ENCODE data around the gene SLC25A24.
"Not testable (repeated sequence)": the region's sequence is repeated elsewhere in the genome, so short reads cannot be mapped to it uniquely, and the experiment has no call there.

SLC25A24 gene

GRCh38 chr1:108190001-108190634 lies 10.0 kb downstream of the SLC25A24 start:
- peaks cover 96% of the 10 kb centered on the region for H3K36me3 Mint-ChIP-seq (ENCODE audit: low read depth)

DNA sequence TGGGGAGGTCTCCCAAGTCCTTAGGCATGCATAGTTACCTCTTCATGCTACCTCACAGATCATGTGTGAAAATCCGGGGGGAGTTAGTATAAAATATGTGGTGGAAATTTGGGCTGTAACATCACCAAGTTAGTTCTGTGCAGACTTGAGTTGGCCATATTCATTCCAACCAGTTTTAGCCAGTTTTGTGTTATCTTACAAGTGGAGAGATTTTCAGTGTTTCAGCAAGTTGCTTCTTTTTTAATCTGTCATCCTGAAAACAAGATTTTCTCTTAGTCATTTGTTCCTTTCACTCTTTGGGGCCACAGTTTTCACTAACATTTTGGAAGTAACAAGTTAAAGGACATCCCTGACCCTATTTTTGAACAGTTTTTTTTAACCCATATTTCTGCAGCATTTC lies 11.3 kb downstream of the SLC25A24 start:
- no peaks in the 10 kb centered on the region for H3K27me3 Mint-ChIP-seq (ENCODE audit: low read depth)
- H3K4me1 Mint-ChIP-seq: no peaks in the 10 kb centered on the region
- H3K4me3 Mint-ChIP-seq: no peak overlapping the region
- peaks cover 43% of the 10 kb centered on the region for H3K9me3 Mint-ChIP-seq
- TF ChIP-seq CTCF (IDR thresholded peaks at IDR 0.05; ENCODE audit: unreplicated experiment in 3 of 3): no peak
- peaks cover 96% of the 10 kb centered on the region for H3K36me3 Mint-ChIP-seq (ENCODE audit: low read depth)
- H3K27ac Mint-ChIP-seq: no peak overlapping the region

More at GRCh38 chr1:108190001-108190634, 10.0 kb downstream of the SLC25A24 start:
- H3K4me1 Mint-ChIP-seq: no peaks in the 10 kb centered on the region
- H3K27me3 Mint-ChIP-seq (ENCODE audit: low read depth): peaks cover 4% of the 10 kb centered on the region
- H3K4me3 Mint-ChIP-seq: no peak overlapping the region
- H3K27ac Mint-ChIP-seq: no peak overlapping the region
- peaks cover 51% of the 10 kb centered on the region for H3K9me3 Mint-ChIP-seq
- TF ChIP-seq CTCF (IDR thresholded peaks at IDR 0.05; ENCODE audit: unreplicated experiment in 3 of 3): no peak

- Mint-ChIP-seq H3K9me3 (peaks cover 31% of the 10 kb centered on the region), H3K27me3 (ENCODE audit: low read depth) (no peaks in the 10 kb centered on the region), H3K27ac (no peak overlapping the region), H3K4me3 (no peak overlapping the region), H3K4me1 (no peaks in the 10 kb centered on the region), H3K36me3 (ENCODE audit: low read depth) (peaks cover 94% of the 10 kb centered on the region)
- no peak for TF ChIP-seq CTCF (IDR thresholded peaks at IDR 0.05; ENCODE audit: unreplicated experiment in 3 of 3)
Observed at GRCh38 chr1:108182959-108183700, 17.0 kb downstream of the SLC25A24 start.

GRCh38 chr1:108179018-108179417 lies 21.1 kb downstream of the SLC25A24 start:
- Mint-ChIP-seq H3K27me3 (ENCODE audit: low read depth) (no peaks in the 10 kb centered on the region), H3K27ac (no peak overlapping the region), H3K4me3 (no peak overlapping the region), H3K36me3 (ENCODE audit: low read depth) (peaks cover 96% of the 10 kb centered on the region), H3K9me3 (peaks cover 53% of the 10 kb centered on the region), H3K4me1 (no peaks in the 10 kb centered on the region)
- TF ChIP-seq CTCF (IDR thresholded peaks at IDR 0.05; ENCODE audit: unreplicated experiment in 3 of 3): no peak

GRCh38 chr1:108162409-108162808 lies 37.7 kb downstream of the SLC25A24 start:
- H3K4me3 Mint-ChIP-seq; H3K4me1 Mint-ChIP-seq; H3K27ac Mint-ChIP-seq; H3K27me3 Mint-ChIP-seq (ENCODE audit: low read depth): not testable (repeated sequence)
- Mint-ChIP-seq H3K36me3 (ENCODE audit: low read depth) (peaks cover 53% of the 10 kb centered on the region), H3K9me3 (peaks cover 12% of the 10 kb centered on the region)

DNA sequence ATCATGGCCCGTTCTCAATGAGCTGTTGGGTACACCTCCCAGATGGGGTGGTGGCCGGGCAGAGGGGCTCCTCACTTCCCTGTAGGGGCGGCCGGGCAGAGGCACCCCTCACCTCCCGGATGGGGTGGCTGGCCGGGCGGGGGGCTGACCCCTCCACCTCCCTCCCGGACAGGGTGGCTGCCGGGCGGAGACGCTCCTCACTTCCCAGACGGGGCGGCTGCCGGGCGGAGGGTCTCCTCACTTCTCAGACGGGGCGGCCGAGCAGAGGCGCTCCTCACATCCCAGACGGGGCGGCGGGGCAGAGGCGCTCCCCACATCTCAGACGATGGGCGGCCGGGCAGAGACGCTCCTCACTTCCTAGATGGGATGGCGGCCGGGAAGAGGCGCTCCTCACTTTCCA lies 40.2 kb downstream of the SLC25A24 start:
- H3K27ac Mint-ChIP-seq; H3K9me3 Mint-ChIP-seq; H3K27me3 Mint-ChIP-seq (ENCODE audit: low read depth); H3K4me3 Mint-ChIP-seq; H3K4me1 Mint-ChIP-seq: not testable (repeated sequence)
- peaks cover 57% of the 10 kb centered on the region for H3K36me3 Mint-ChIP-seq (ENCODE audit: low read depth)
